Endothelial cell of umbilical vein (primary cell): Measurements from ENCODE around the gene XDH. TPM values are rescaled to one million over a fixed set of nuclear protein-coding genes. Genes with fewer than 3 reads are reported as not detected.

Experiments used
- BruUV-seq: library from RNA; stranded (reverse); fragments of 400-500 nt; replicated peaks from 2 replicates; lab custom pipeline; 2021; lab: Mats Ljungman, UMichigan
- CTCF ChIA-PET: fragments of 300-600, 350-600 bp; sonication (Branson Sonifier 250); formaldehyde crosslinking; loops from one replicate; lab custom pipeline; 2021; ENCODE audit warnings: antibody characterized with exemption, inconsistent platforms; lab: Charles Lee
- POLR2A ChIA-PET: fragments of 300-600, 350-600 bp; sonication (Branson Sonifier 250); formaldehyde crosslinking; loops from one replicate; lab custom pipeline; 2021; ENCODE audit warnings: antibody characterized with exemption, inconsistent platforms; lab: Charles Lee
- DNase-seq: peaks from one replicate; pipeline ENCODE4 v3.0.0-alpha.2; 2011; ENCODE audit warnings: low read depth, low spot score
- FAIRE-seq: peaks from 2 replicates; lab custom pipeline; 2011; peaks lifted over from hg19 to GRCh38; lab: Jason Lieb, UNC
- H2AFZ ChIP-seq: 2 replicates; pipeline ENCODE4 v1.6.0; 2012; ENCODE audit warnings: low read depth, low read length, control low read depth, inconsistent platforms
- H3K27ac ChIP-seq: 2 replicates; pipeline ENCODE4 v1.5.1; 2011; ENCODE audit warnings: low read depth, mild to moderate bottlenecking, control low read depth, low read length, moderate library complexity; ENCODE audit not compliant: insufficient read depth
- H3K27me3 ChIP-seq, 2 experiments: 2 replicates each; pipeline versions ENCODE4 v1.6.0 to v1.6.1; 2011; ENCODE audit warnings: low read length in 2 of 2, mixed read lengths in 1 of 2; ENCODE audit not compliant: control insufficient read depth in 2 of 2, insufficient read depth in 2 of 2
- H3K36me3 ChIP-seq, 2 experiments: 2 replicates in 1 of 2; 3 replicates in 1 of 2; pipeline ENCODE4 v1.5.1; 2011; ENCODE audit warnings: low read length in 2 of 2, mild to moderate bottlenecking in 1 of 2, moderate library complexity in 1 of 2; ENCODE audit not compliant: control insufficient read depth in 2 of 2, insufficient read depth in 2 of 2; ENCODE audit errors: extremely low read depth in 1 of 2
- H3K4me1 ChIP-seq: 3 replicates; pipeline ENCODE4 v1.5.1; 2011; ENCODE audit warnings: mild to moderate bottlenecking, low read length; ENCODE audit not compliant: control insufficient read depth, insufficient read depth; ENCODE audit errors: extremely low read depth
- H3K4me2 ChIP-seq: 2 replicates; pipeline ENCODE4 v1.6.1; 2011; ENCODE audit warnings: low read length, control low read depth, mixed read lengths; ENCODE audit not compliant: insufficient read depth
- H3K4me3 ChIP-seq, 3 experiments: fragments of 200-600 bp in 1 of 3; sonication (generic), shearing (Covaris generic) in 1 of 3; replicated peaks in 1 of 3; 2 replicates each; pipeline ENCODE4 v1.5.1; 2011 to 2016; ENCODE audit warnings: control low read depth in 3 of 3, low read length in 3 of 3, mild to moderate bottlenecking in 2 of 3, inconsistent platforms in 1 of 3, low read depth in 1 of 3, moderate library complexity in 1 of 3; ENCODE audit not compliant: insufficient read depth in 1 of 3
- H3K79me2 ChIP-seq: 2 replicates; pipeline ENCODE4 v1.6.0; 2012; ENCODE audit warnings: low read length, inconsistent platforms; ENCODE audit not compliant: control insufficient read depth, insufficient read depth
- H3K9ac ChIP-seq: replicated peaks from 2 replicates; pipeline ENCODE3; 2011; ENCODE audit warnings: low read length, control low read depth; ENCODE audit not compliant: insufficient read depth; ENCODE audit errors: extremely low read depth
- H3K9me1 ChIP-seq: replicated peaks from 3 replicates; pipeline ENCODE4 v1.6.0; 2011; ENCODE audit warnings: mild to moderate bottlenecking, low read length; ENCODE audit not compliant: control insufficient read depth, insufficient read depth; ENCODE audit errors: extremely low read depth
- H3K9me3 ChIP-seq: replicated peaks from 2 replicates; pipeline ENCODE4 v1.5.1; 2012; ENCODE audit warnings: low read length, inconsistent platforms; ENCODE audit not compliant: control insufficient read depth, insufficient read depth
- H4K20me1 ChIP-seq: replicated peaks from 2 replicates; pipeline ENCODE3; 2011; ENCODE audit warnings: mild to moderate bottlenecking, low read length; ENCODE audit not compliant: control insufficient read depth, insufficient read depth; ENCODE audit errors: extremely low read depth
- CTCF ChIP-seq, 2 donors: IDR thresholded peaks; 1 replicate in 1 of 2; 2 replicates in 1 of 2; pipeline ENCODE4 v1.5.1; 2011; ENCODE audit warnings: low read length in 2 of 2, mild to moderate bottlenecking in 2 of 2, moderate library complexity in 2 of 2, control low read depth in 1 of 2, inconsistent platforms in 1 of 2, low read depth in 1 of 2; ENCODE audit not compliant: insufficient read depth in 1 of 2; ENCODE audit errors: extremely low read depth in 1 of 2
- EZH2 ChIP-seq: IDR thresholded peaks from 2 replicates; pipeline ENCODE4 v1.6.1; 2012; ENCODE audit warnings: borderline replicate concordance, low read depth, mild to moderate bottlenecking, moderate library complexity, low read length, inconsistent platforms; ENCODE audit not compliant: severe bottlenecking
- FOS ChIP-seq: IDR thresholded peaks from 2 replicates; pipeline ENCODE4 v1.6.1; 2011; ENCODE audit warnings: mild to moderate bottlenecking, low read length, moderate library complexity, borderline replicate concordance; ENCODE audit not compliant: insufficient read depth
- GATA2 ChIP-seq: IDR thresholded peaks from 2 replicates; pipeline ENCODE4 v1.7.0; 2011; ENCODE audit warnings: low read depth, mild to moderate bottlenecking, moderate library complexity, mixed read lengths, low read length; ENCODE audit not compliant: insufficient read length, insufficient read depth
- JUN ChIP-seq: IDR thresholded peaks from 2 replicates; pipeline ENCODE4 v1.6.1; 2011; ENCODE audit warnings: borderline replicate concordance, low read depth; ENCODE audit not compliant: insufficient read length, insufficient read depth
- MAX ChIP-seq: IDR thresholded peaks from 2 replicates; pipeline ENCODE4 v1.6.1; 2011; ENCODE audit not compliant: insufficient read depth, insufficient read length
- MYC ChIP-seq: IDR thresholded peaks from one replicate; pipeline ENCODE4 v1.6.1; 2011; ENCODE audit warnings: mild to moderate bottlenecking, low read depth, low read length
- POLR2A ChIP-seq: IDR thresholded peaks from 2 replicates; pipeline ENCODE4 v1.6.1; 2012; ENCODE audit warnings: low read depth, mild to moderate bottlenecking, control low read depth, low read length
- POLR2AphosphoS5 ChIP-seq: IDR thresholded peaks from 2 replicates; pipeline ENCODE4 v1.6.1; 2012; ENCODE audit warnings: low read depth, mild to moderate bottlenecking, control low read depth, low read length, moderate library complexity; ENCODE audit not compliant: insufficient read depth
- dilution Hi-C: fragments of 300-500 bp; cut with MboI; formaldehyde crosslinking; loops from one replicate; pipeline ENCODE4 v1.15.0; 2019; ENCODE audit warnings: low sequenced_read_pairs; ENCODE audit not compliant: extremely low pct_ligation_motif_present
- intact Hi-C: fragments of 100-400 bp; cut with micrococcal nuclease; formaldehyde crosslinking; loops from one replicate; pipeline ENCODE4 v1.10.0; 2022
- polyA plus RNA-seq, 4 experiments: library from polyadenylated mRNA; depleted of rRNA in 3 of 4; stranded (reverse) in 3 of 4; unstranded in 1 of 4; fragments of >200 nt; gene quantifications; 2 replicates each; pipeline versions ENCODE4 v1.2.1 to v1.2.3, GENCODE V29; 2011 to 2012; ENCODE audit warnings: missing spikeins in 1 of 4
- total RNA-seq: library from RNA; stranded (reverse); gene quantifications from 2 replicates; pipeline ENCODE4 v1.2.3, GENCODE V29; 2021

The XDH gene
- total and polyA plus RNA-seq, 2 donors (not counting 3 experiments of a cell fraction or from before 2014, with no cell fraction given), result not detected

GRCh38 chr2:31373127-31373526, 41.4 kb downstream of the XDH start:
- no peak overlapping the region for H3K27ac ChIP-seq
- ChIA-PET CTCF (no interaction called here), POLR2A (no interaction called here)
- intact Hi-C loops, result no loop called here
- no peaks in the 10 kb centered on the region for H3K36me3 ChIP-seq
- H4K20me1 ChIP-seq, result no peaks in the 10 kb centered on the region
- no peaks in the 10 kb centered on the region for H3K9me3 ChIP-seq
- DNase-seq (no peak), FAIRE-seq (no peak)
- no peak overlapping the region for H2AFZ ChIP-seq
- no peaks in the 10 kb centered on the region for H3K9me1 ChIP-seq
- TF ChIP-seq FOS (no peak), EZH2 (no peak), JUN (no peak), MAX (no peak), CTCF (IDR thresholded peaks at IDR 0.05; ENCODE audit: extremely low read depth in 1 of 2, insufficient read depth in 1 of 2, low read depth in 1 of 2, low read length in 2 of 2) (no peak), POLR2A (no peak), MYC (no peak), GATA2 (no peak), POLR2AphosphoS5 (no peak)
- H3K27me3 ChIP-seq, result no peaks in the 10 kb centered on the region
- no peak overlapping the region for H3K4me2 ChIP-seq
- dilution Hi-C loops, result no loop called here
- H3K9ac ChIP-seq, result no peak overlapping the region
- no peak overlapping the region for H3K4me3 ChIP-seq
- no TSS peak for BruUV-seq
- no peaks in the 10 kb centered on the region for H3K4me1 ChIP-seq
- no peaks in the 10 kb centered on the region for H3K79me2 ChIP-seq
